ENCODE measurements around the gene POU2F1.
"Not testable (repeated sequence)": the region's sequence is repeated elsewhere in the genome, so short reads cannot be mapped to it uniquely, and the experiment has no call there.

Gene POU2F1

GRCh38 chr1:167310732-167311131, 90.0 kb downstream of the POU2F1 start:
- no peak overlapping the region for H3K27ac ChIP-seq
- no peak overlapping the region for H3K4me3 ChIP-seq
- no peak for TF ChIP-seq CTCF (IDR thresholded peaks at IDR 0.05)
- no peak for DNase-seq (ENCODE audit: low spot score)

- DNase-seq (ENCODE audit: low spot score): no peak
- TF ChIP-seq CTCF (IDR thresholded peaks at IDR 0.05): no peak
- H3K27ac ChIP-seq: no peak overlapping the region
- H3K4me3 ChIP-seq: no peak overlapping the region
Measured at GRCh38 chr1:167312871-167313270, 92.2 kb downstream of the POU2F1 start.

- TF ChIP-seq CTCF (IDR thresholded peaks at IDR 0.05): no peak
- Histone ChIP-seq H3K27ac (no peak overlapping the region), H3K4me3 (no peak overlapping the region)
- DNase-seq (ENCODE audit: low spot score): no peak
Measured at GRCh38 chr1:167314671-167315070, 94.0 kb downstream of the POU2F1 start.

GRCh38 chr1:167317463-167317862, 96.8 kb downstream of the POU2F1 start:
- Histone ChIP-seq H3K27ac (no peak overlapping the region), H3K4me3 (no peak overlapping the region)
- no peak for TF ChIP-seq CTCF (IDR thresholded peaks at IDR 0.05)
- no peak for DNase-seq (ENCODE audit: low spot score)

- H3K4me3 ChIP-seq; DNase-seq (ENCODE audit: low spot score); H3K27ac ChIP-seq: not testable (repeated sequence)
Measured at GRCh38 chr1:167319206-167319605, 98.5 kb downstream of the POU2F1 start.

GRCh38 chr1:167322483-167322882, 101.8 kb downstream of the POU2F1 start:
- Histone ChIP-seq H3K27ac (no peak overlapping the region), H3K4me3 (no peak overlapping the region)
- no peak for TF ChIP-seq CTCF (IDR thresholded peaks at IDR 0.05)
- DNase-seq (ENCODE audit: low spot score): no peak

- no peak for DNase-seq (ENCODE audit: low spot score)
- TF ChIP-seq CTCF (IDR thresholded peaks at IDR 0.05): no peak
Measured at GRCh38 chr1:167325151-167325550, 104.5 kb downstream of the POU2F1 start.

GRCh38 chr1:167328306-167328815, 107.7 kb downstream of the POU2F1 start:
- DNase-seq (ENCODE audit: low spot score): no peak
- Histone ChIP-seq H3K4me3 (no peak overlapping the region), H3K27ac (no peak overlapping the region)
- TF ChIP-seq CTCF (IDR thresholded peaks at IDR 0.05): no peak

More at GRCh38 chr1:167325151-167325550, 104.5 kb downstream of the POU2F1 start:
- H3K4me3 ChIP-seq: no peak overlapping the region
- no peak overlapping the region for H3K27ac ChIP-seq
